AG09309 (cell line): ENCODE measurements around the gene PTGS2.

Experiments used
- DNase-seq: peaks from one replicate; pipeline ENCODE4 v3.0.0-alpha.2; 2010; ENCODE audit warnings: low read depth
- H3K4me3 ChIP-seq: 2 replicates; pipeline ENCODE4 v1.5.1; 2011; ENCODE audit warnings: mild to moderate bottlenecking, low read depth, low read length, moderate library complexity; ENCODE audit not compliant: control insufficient read depth
- CTCF ChIP-seq: IDR thresholded peaks from 2 replicates; pipeline ENCODE4 v1.5.1; 2011; ENCODE audit warnings: mild to moderate bottlenecking, low read depth, low read length, inconsistent platforms; ENCODE audit not compliant: insufficient read depth, control insufficient read depth; ENCODE audit errors: missing control alignments

The PTGS2 gene

GRCh38 chr1:186703209-186703766 lies 23.1 kb upstream of the PTGS2 start:
- no peak for DNase-seq
- no peak overlapping the region for H3K4me3 ChIP-seq
- no peak for TF ChIP-seq CTCF

- no peak for TF ChIP-seq CTCF
- no peak for DNase-seq
- H3K4me3 ChIP-seq = no peak overlapping the region
Measured at GRCh38 chr1:186700722-186701121, 20.5 kb upstream of the PTGS2 start.

GRCh38 chr1:186699519-186699918 lies 19.3 kb upstream of the PTGS2 start:
- TF ChIP-seq CTCF = no peak
- no peak for DNase-seq
- H3K4me3 ChIP-seq = no peak overlapping the region

GRCh38 chr1:186689907-186690306 lies 9.7 kb upstream of the PTGS2 start:
- no peak for TF ChIP-seq CTCF
- DNase-seq = no peak
- no peak overlapping the region for H3K4me3 ChIP-seq

- no peak for TF ChIP-seq CTCF
- no peak overlapping the region for H3K4me3 ChIP-seq
- no peak for DNase-seq
Measured at GRCh38 chr1:186689376-186689775, 9.2 kb upstream of the PTGS2 start.

GRCh38 chr1:186683652-186684410 lies 3.6 kb upstream of the PTGS2 start:
- DNase-seq = no peak
- no peak for TF ChIP-seq CTCF
- H3K4me3 ChIP-seq = no peak overlapping the region
